HepG2 (cell line): ENCODE data around the gene KCNIP4.

Experiments
- GABPA ChIP-seq, 2 experiments: IDR thresholded peaks; 2 replicates each; pipeline ENCODE4 v1.6.1; 2011 to 2016; ENCODE audit warnings: low read depth in 2 of 2, low read length in 1 of 2, missing biosample characterization in 1 of 2, missing genetic modification characterization in 1 of 2
- HDAC1 ChIP-seq: sonication (generic); formaldehyde crosslinking; IDR thresholded peaks from 2 replicates; pipeline ENCODE4 v1.5.1; 2020; ENCODE audit warnings: mild to moderate bottlenecking, missing genetic modification reagents
- HIVEP1 ChIP-seq: sonication (generic); formaldehyde crosslinking; IDR thresholded peaks from 2 replicates; pipeline ENCODE4 v1.4.0; 2020; ENCODE audit warnings: mild to moderate bottlenecking, missing genetic modification reagents
- NCOA5 ChIP-seq: sonication (generic); formaldehyde crosslinking; IDR thresholded peaks from 2 replicates; pipeline ENCODE4 v1.4.0; 2020; ENCODE audit warnings: missing genetic modification reagents
- STAG1 ChIP-seq: sonication (generic); formaldehyde crosslinking; IDR thresholded peaks from 2 replicates; pipeline ENCODE4 v1.4.0; 2020; ENCODE audit warnings: missing genetic modification reagents
- STAT6 ChIP-seq: sonication (generic); formaldehyde crosslinking; IDR thresholded peaks from 2 replicates; pipeline ENCODE4 v1.4.0; 2020; ENCODE audit warnings: missing genetic modification reagents, mild to moderate bottlenecking, borderline replicate concordance
- U2AF1 ChIP-seq: fragments of 200-400 bp; formaldehyde crosslinking; optimal IDR thresholded peaks from 2 replicates; pipeline ENCODE3; 2017; ENCODE audit warnings: mild to moderate bottlenecking, low read depth, low read length
- ZNF44 ChIP-seq: sonication (generic); formaldehyde crosslinking; IDR thresholded peaks from 2 replicates; pipeline ENCODE4 v1.5.1; 2020; ENCODE audit warnings: mild to moderate bottlenecking, missing genetic modification reagents
- ZNF562 ChIP-seq: sonication (generic); formaldehyde crosslinking; IDR thresholded peaks from 2 replicates; pipeline ENCODE4 v1.8.0; 2022; ENCODE audit warnings: missing genetic modification reagents, borderline replicate concordance
- ZNF709 ChIP-seq: sonication (generic); formaldehyde crosslinking; IDR thresholded peaks from 2 replicates; pipeline ENCODE4 v1.5.0; 2020; ENCODE audit warnings: mild to moderate bottlenecking, missing genetic modification reagents

- TF ChIP-seq ZNF709 (no peak), STAT6 (CRISPR knock-in tag) (no peak), ZNF562 (no peak), GABPA (IDR thresholded peaks at IDR 0.05; ENCODE audit: low read depth, low read length) (no peak), GABPA (CRISPR knock-in tag; IDR thresholded peaks at IDR 0.05; ENCODE audit: low read depth) (no peak), HDAC1 (CRISPR knock-in tag) (no peak), STAG1 (CRISPR knock-in tag) (no peak), HIVEP1 (CRISPR knock-in tag) (no peak), ZNF44 (no peak), U2AF1 (no peak), NCOA5 (CRISPR knock-in tag) (no peak)
These were observed 1066.9 kb downstream of the KCNIP4 start for GRCh38 chr4:20881658-20882057.
